ENCODE measurements around the gene GRK4. TPM values are rescaled to one million over a fixed set of nuclear protein-coding genes. Genes with fewer than 3 reads are reported as not detected.

GRK4 gene
- total and polyA plus RNA-seq, 10 of the 15 experiments (the other 5 are each of a cell fraction or from before 2014, with no cell fraction given) = 1.1 to 4.0 (median 2.5) TPM

GRCh38 chr4:3010577-3010976, 47.2 kb downstream of the GRK4 start:
- in situ Hi-C loops (cut with MboI) = no loop called here
- intact Hi-C loops (cut with micrococcal nuclease; ENCODE audit: unreplicated experiment) = no loop called here
- no peaks in the 10 kb centered on the region for H4K20me1 ChIP-seq (ENCODE audit: control insufficient read depth, insufficient read depth)
- RAD21 ChIA-PET (ENCODE audit: unreplicated experiment) = interaction anchor here (1.9 to 3.5 kb wide), 2 partner anchors 27 to 35 kb away, joined by 4 to 22 read pairs; no protein-coding TSS in a partner anchor
- POLR2A ChIA-PET = interaction anchor here (0.5 to 1.6 kb wide), 2 partner anchors 23 to 27 kb away, joined by 5 read pairs; no protein-coding TSS in a partner anchor
- CTCF ChIA-PET = interaction anchor here (1.2 to 3.3 kb wide), 3 partner anchors 10 to 48 kb away, joined by 3 to 32 read pairs (median 4); partner anchors contain the start of gene NOP14
- H3K4me3 ChIP-seq = no peak overlapping the region
- no peak for FAIRE-seq
- no peak overlapping the region for H3K9ac ChIP-seq (ENCODE audit: control insufficient read depth, insufficient read depth, low read length)
- H3K4me1 ChIP-seq (ENCODE audit: control insufficient read depth, insufficient read depth, low read length) = peaks cover 25% of the 10 kb centered on the region
- no peak for ATAC-seq
- H2AFZ ChIP-seq (ENCODE audit: control insufficient read depth, low read depth, low read length) = no peak overlapping the region
- 46% methylated on average over 2 of the region's 2 CpGs for WGBS (ENCODE audit: insufficient coverage, insufficient replicate concordance, low lambda C conversion rate, missing lambda C conversion rate)
- no TSS peak for BruUV-seq (replicated peaks)
- no peak for DNase-seq (ENCODE audit: low read depth, low spot score)
- TF ChIP-seq CTCF (IDR thresholded peaks at IDR 0.05 in 2 of 3, conservative IDR thresholded peaks at IDR 0.05 in 1 of 3; ENCODE audit: control insufficient read depth in 2 of 3, extremely low read depth in 1 of 3, insufficient read depth in 1 of 3, low read depth in 3 of 3, low read length in 3 of 3) = no peak
- H3K27ac ChIP-seq (ENCODE audit: control insufficient read depth, insufficient read depth) = no peak overlapping the region
- no peaks in the 10 kb centered on the region for H3K36me3 ChIP-seq (ENCODE audit: control insufficient read depth in 2 of 2, insufficient read depth in 2 of 2, low read length in 1 of 2)
- no peaks in the 10 kb centered on the region for H3K9me3 ChIP-seq (replicated peaks; ENCODE audit: control insufficient read depth, insufficient read depth, low read length)
- H3K4me2 ChIP-seq (ENCODE audit: control insufficient read depth, insufficient read depth) = no peak overlapping the region
- H3K27me3 ChIP-seq (replicated peaks in 1 of 2; ENCODE audit: control insufficient read depth in 2 of 2, insufficient read depth in 2 of 2, low read length in 1 of 2) = no peaks in the 10 kb centered on the region; a peak in 1 of 4 replicates
- SMC1A ChIA-PET (ENCODE audit: uncharacterized antibody, unreplicated experiment) = interaction anchor here (1.5 kb wide), 1 partner anchor 27 kb away, joined by 5 read pairs; no protein-coding TSS in a partner anchor
- no peaks in the 10 kb centered on the region for H3K79me2 ChIP-seq (ENCODE audit: control insufficient read depth, insufficient read depth, low read length)

- Histone ChIP-seq H3K4me3 (no peak overlapping the region), H3K36me3 (ENCODE audit: control insufficient read depth in 2 of 2, insufficient read depth in 2 of 2, low read length in 1 of 2) (no peaks in the 10 kb centered on the region), H3K9ac (ENCODE audit: control insufficient read depth, insufficient read depth, low read length) (no peak overlapping the region), H3K27me3 (replicated peaks in 1 of 2; ENCODE audit: control insufficient read depth in 2 of 2, insufficient read depth in 2 of 2, low read length in 1 of 2) (no peaks in the 10 kb centered on the region; a peak in 1 of 4 replicates), H2AFZ (ENCODE audit: control insufficient read depth, low read depth, low read length) (no peak overlapping the region), H3K4me2 (ENCODE audit: control insufficient read depth, insufficient read depth) (no peak overlapping the region), H4K20me1 (ENCODE audit: control insufficient read depth, insufficient read depth) (no peaks in the 10 kb centered on the region), H3K79me2 (ENCODE audit: control insufficient read depth, insufficient read depth, low read length) (no peaks in the 10 kb centered on the region), H3K4me1 (ENCODE audit: control insufficient read depth, insufficient read depth, low read length) (peaks cover 25% of the 10 kb centered on the region), H3K27ac (ENCODE audit: control insufficient read depth, insufficient read depth) (no peak overlapping the region), H3K9me3 (replicated peaks; ENCODE audit: control insufficient read depth, insufficient read depth, low read length) (no peaks in the 10 kb centered on the region)
- ChIA-PET CTCF (no interaction called here), SMC1A (ENCODE audit: uncharacterized antibody, unreplicated experiment) (interaction anchor here (1.5 kb wide), 1 partner anchor 27 kb away, joined by 5 read pairs; no protein-coding TSS in a partner anchor), RAD21 (ENCODE audit: unreplicated experiment) (interaction anchor here (3.5 kb wide), 1 partner anchor 26 kb away, joined by 22 read pairs; no protein-coding TSS in a partner anchor), POLR2A (interaction anchor here (0.5 kb wide), 1 partner anchor 23 kb away, joined by 5 read pairs; no protein-coding TSS in a partner anchor)
- no TSS peak for BruUV-seq (replicated peaks)
- DNase-seq (ENCODE audit: low read depth, low spot score) (no peak), FAIRE-seq (no peak), ATAC-seq (no peak)
- intact Hi-C loops (cut with micrococcal nuclease; ENCODE audit: unreplicated experiment) (no loop called here), in situ Hi-C loops (cut with MboI) (no loop called here)
- whole genome bisulfite sequencing (ENCODE audit: insufficient coverage, insufficient replicate concordance, low lambda C conversion rate, missing lambda C conversion rate) = over 99% methylated on average over 5 of the region's 5 CpGs
- TF ChIP-seq NR2C1 (IDR thresholded peaks at IDR 0.05) = no peak
- no peak for TF ChIP-seq CHD2 (IDR thresholded peaks at IDR 0.05; ENCODE audit: borderline replicate concordance, low read depth, low read length)
- TF ChIP-seq POU2F2 (IDR thresholded peaks at IDR 0.05; ENCODE audit: borderline replicate concordance, low read depth, low read length) = no peak
- TF ChIP-seq STAT3 (IDR thresholded peaks at IDR 0.05; ENCODE audit: low read depth, low read length) = no peak
- TF ChIP-seq ETV6 (conservative IDR thresholded peaks at IDR 0.05 in 1 of 2, IDR thresholded peaks at IDR 0.05 in 1 of 2; ENCODE audit: borderline replicate concordance in 1 of 2, low read depth in 1 of 2) = no peak
- no peak for TF ChIP-seq ATF2 (IDR thresholded peaks at IDR 0.05; ENCODE audit: low read length)
- TF ChIP-seq ZNF687 (IDR thresholded peaks at IDR 0.05) = no peak
These were observed 47.6 kb downstream of the GRK4 start for GRCh38 chr4:3010998-3011397.
